Peyer's patch (tissue), 4 donors: Measurements from ENCODE around the gene SELENOI.

Experiments
- POLR2A ChIP-seq, 2 donors: fragments of 450-650 bp; IDR thresholded peaks; one replicate each; pipeline ENCODE4 v1.5.1; 2017; ENCODE audit warnings: antibody characterized with exemption in 2 of 2, mild to moderate bottlenecking in 2 of 2, moderate library complexity in 2 of 2
- TF ChIP-seq, protein P1 (sequence below), 6 experiments: fragments of 450-650 bp in 4 of 6; fragments of 200-600 bp in 2 of 6; sonication (generic) in 1 of 6; IDR thresholded peaks; one replicate each; pipeline ENCODE4 v1.5.1; 2017 to 2019; ENCODE audit warnings: antibody characterized with exemption in 6 of 6, mild to moderate bottlenecking in 3 of 6, moderate library complexity in 1 of 6

DNA sequence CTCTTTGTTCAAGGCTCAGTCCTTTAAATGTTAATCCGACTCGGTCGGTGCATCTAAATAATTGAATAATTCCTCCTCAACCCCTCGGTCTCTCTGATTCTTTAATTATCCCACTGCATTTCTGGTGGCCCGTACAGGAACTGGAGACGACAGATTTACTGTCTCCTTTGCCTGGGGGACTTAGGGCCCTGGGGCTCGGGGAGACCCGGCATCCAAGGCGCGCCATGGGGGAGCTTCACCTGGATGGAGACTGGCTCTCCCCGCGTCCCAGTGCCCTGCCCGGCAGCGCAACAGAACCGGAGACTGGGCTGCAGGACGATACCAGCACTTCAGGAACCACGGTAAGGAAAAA is 47.7 kb upstream of the SELENOI start:
- TF ChIP-seq, protein P1, sequence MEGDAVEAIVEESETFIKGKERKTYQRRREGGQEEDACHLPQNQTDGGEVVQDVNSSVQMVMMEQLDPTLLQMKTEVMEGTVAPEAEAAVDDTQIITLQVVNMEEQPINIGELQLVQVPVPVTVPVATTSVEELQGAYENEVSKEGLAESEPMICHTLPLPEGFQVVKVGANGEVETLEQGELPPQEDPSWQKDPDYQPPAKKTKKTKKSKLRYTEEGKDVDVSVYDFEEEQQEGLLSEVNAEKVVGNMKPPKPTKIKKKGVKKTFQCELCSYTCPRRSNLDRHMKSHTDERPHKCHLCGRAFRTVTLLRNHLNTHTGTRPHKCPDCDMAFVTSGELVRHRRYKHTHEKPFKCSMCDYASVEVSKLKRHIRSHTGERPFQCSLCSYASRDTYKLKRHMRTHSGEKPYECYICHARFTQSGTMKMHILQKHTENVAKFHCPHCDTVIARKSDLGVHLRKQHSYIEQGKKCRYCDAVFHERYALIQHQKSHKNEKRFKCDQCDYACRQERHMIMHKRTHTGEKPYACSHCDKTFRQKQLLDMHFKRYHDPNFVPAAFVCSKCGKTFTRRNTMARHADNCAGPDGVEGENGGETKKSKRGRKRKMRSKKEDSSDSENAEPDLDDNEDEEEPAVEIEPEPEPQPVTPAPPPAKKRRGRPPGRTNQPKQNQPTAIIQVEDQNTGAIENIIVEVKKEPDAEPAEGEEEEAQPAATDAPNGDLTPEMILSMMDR (IDR thresholded peaks at IDR 0.05) = no peak
- no peak for TF ChIP-seq POLR2A (IDR thresholded peaks at IDR 0.05)
